Mammary epithelial cell (primary cell): Measurements from ENCODE around the gene DGCR2.

Experiments
- CTCF ChIP-seq, 2 donors: IDR thresholded peaks in 1 of 2; conservative IDR thresholded peaks in 1 of 2; 2 replicates each; pipeline ENCODE4 v1.5.1; 2011 to 2012; ENCODE audit warnings: inconsistent platforms in 2 of 2, low read length in 2 of 2, mild to moderate bottlenecking in 2 of 2, control low read depth in 1 of 2, low read depth in 1 of 2; ENCODE audit not compliant: insufficient read depth in 1 of 2; ENCODE audit errors: extremely low read depth in 1 of 2
- EZH2 ChIP-seq: IDR thresholded peaks from 2 replicates; pipeline ENCODE4 v1.6.1; 2012; ENCODE audit warnings: low read length, inconsistent platforms, borderline replicate concordance

DNA sequence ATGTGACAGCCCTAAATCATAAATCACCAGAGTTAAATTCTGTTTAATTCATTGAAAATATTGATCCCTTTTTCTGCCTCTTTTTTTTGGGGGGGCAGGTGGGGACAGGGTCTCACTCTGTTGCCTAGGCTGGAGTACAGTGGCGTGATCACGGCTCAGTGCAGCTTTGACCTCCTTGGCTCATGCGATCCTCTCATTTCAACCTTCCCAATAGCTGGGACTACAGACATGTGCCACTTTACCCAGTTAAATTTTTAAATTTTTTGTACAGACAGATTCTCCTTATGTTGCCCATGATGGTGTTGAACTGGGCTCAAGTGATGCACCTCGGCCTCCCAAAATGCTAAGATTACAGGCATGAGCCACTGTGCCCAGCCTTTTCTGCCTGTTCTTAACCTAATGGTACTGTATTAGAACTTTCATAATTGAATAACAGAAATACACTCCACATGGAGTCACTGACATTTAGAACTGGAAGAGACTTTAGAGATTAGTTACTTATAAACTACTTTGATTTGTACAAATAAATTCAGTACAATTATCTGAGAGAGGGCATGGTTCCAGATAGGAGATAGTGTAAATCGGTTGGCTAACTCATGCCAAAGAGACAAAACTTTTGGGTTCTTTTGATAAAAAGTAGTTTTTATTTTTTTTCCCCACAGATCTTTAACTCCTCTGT lies 109.8 kb downstream of the DGCR2 start:
- TF ChIP-seq EZH2 (no peak), CTCF (conservative IDR thresholded peaks at IDR 0.05 in 1 of 2, IDR thresholded peaks at IDR 0.05 in 1 of 2; ENCODE audit: extremely low read depth in 1 of 2, insufficient read depth in 1 of 2, low read depth in 1 of 2, low read length in 2 of 2) (no peak)
